Measurements from ENCODE around the gene RABGAP1L. TPM values are rescaled to one million over a fixed set of nuclear protein-coding genes. Genes with fewer than 3 reads are reported as not detected.
"Not testable (repeated sequence)": the region's sequence is repeated elsewhere in the genome, so short reads cannot be mapped to it uniquely, and the experiment has no call there.

The RABGAP1L gene
- polyA plus RNA-seq, 1 donor (not counting 4 experiments of a cell fraction or from before 2014, with no cell fraction given), result 24.2 TPM

- peaks cover 3% of the 10 kb centered on the region for H3K9me3 ChIP-seq (ENCODE audit: control insufficient read depth, low read depth, low read length)
- no peak overlapping the region for H2AFZ ChIP-seq (ENCODE audit: control insufficient read depth, low read length)
- H3K9ac ChIP-seq (ENCODE audit: control insufficient read depth, extremely low read depth, insufficient read depth, low read length), result no peak overlapping the region
- no peak overlapping the region for H3K4me3 ChIP-seq (ENCODE audit: control insufficient read depth in 2 of 3, extremely low read depth in 1 of 3, insufficient read depth in 2 of 3, low read depth in 1 of 3, low read length in 3 of 3)
- no peaks in the 10 kb centered on the region for H3K79me2 ChIP-seq (ENCODE audit: control insufficient read depth, insufficient read depth, low read length)
- H3K27ac ChIP-seq (ENCODE audit: control insufficient read depth, insufficient read depth, low read length), result no peak overlapping the region
- no peaks in the 10 kb centered on the region for H3K9me1 ChIP-seq (ENCODE audit: control insufficient read depth, extremely low read depth, insufficient read depth, low read length)
- FAIRE-seq (peak; percentile 65), DNase-seq (ENCODE audit: low read depth, low spot score) (no peak)
- no peaks in the 10 kb centered on the region for H4K20me1 ChIP-seq (ENCODE audit: control insufficient read depth, extremely low read depth, insufficient read depth, low read length)
- TF ChIP-seq, protein P1, sequence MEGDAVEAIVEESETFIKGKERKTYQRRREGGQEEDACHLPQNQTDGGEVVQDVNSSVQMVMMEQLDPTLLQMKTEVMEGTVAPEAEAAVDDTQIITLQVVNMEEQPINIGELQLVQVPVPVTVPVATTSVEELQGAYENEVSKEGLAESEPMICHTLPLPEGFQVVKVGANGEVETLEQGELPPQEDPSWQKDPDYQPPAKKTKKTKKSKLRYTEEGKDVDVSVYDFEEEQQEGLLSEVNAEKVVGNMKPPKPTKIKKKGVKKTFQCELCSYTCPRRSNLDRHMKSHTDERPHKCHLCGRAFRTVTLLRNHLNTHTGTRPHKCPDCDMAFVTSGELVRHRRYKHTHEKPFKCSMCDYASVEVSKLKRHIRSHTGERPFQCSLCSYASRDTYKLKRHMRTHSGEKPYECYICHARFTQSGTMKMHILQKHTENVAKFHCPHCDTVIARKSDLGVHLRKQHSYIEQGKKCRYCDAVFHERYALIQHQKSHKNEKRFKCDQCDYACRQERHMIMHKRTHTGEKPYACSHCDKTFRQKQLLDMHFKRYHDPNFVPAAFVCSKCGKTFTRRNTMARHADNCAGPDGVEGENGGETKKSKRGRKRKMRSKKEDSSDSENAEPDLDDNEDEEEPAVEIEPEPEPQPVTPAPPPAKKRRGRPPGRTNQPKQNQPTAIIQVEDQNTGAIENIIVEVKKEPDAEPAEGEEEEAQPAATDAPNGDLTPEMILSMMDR (optimal IDR thresholded peaks at IDR 0.05 in 1 of 3, IDR thresholded peaks at IDR 0.05 in 1 of 3, conservative IDR thresholded peaks at IDR 0.05 in 1 of 3; ENCODE audit: extremely low read depth in 1 of 3, insufficient read depth in 2 of 3, low read length in 3 of 3), result no peak
- no peak for TF ChIP-seq EZH2 (IDR thresholded peaks at IDR 0.05; ENCODE audit: low read length)
- dilution Hi-C loops (cut with MboI; ENCODE audit: extremely low pct_ligation_motif_present, low sequenced_read_pairs), result no loop called here
- no peak overlapping the region for H3K4me2 ChIP-seq (ENCODE audit: control insufficient read depth, extremely low read depth, insufficient read depth, low read depth, low read length)
- peaks cover 6% of the 10 kb centered on the region for H3K4me1 ChIP-seq (ENCODE audit: control insufficient read depth, extremely low read depth, insufficient read depth, low read length)
- H3K36me3 ChIP-seq (ENCODE audit: control insufficient read depth in 2 of 2, extremely low read depth in 1 of 2, insufficient read depth in 2 of 2, low read length in 2 of 2), result no peaks in the 10 kb centered on the region
- H3K27me3 ChIP-seq (ENCODE audit: control insufficient read depth, extremely low read depth, insufficient read depth, low read length), result no peaks in the 10 kb centered on the region
These were observed 375.5 kb downstream of the RABGAP1L start for GRCh38 chr1:174534789-174535188.

GRCh38 chr1:174535207-174535606 lies 375.9 kb downstream of the RABGAP1L start:
- no peak for DNase-seq (ENCODE audit: low read depth, low spot score)
- H3K4me1 ChIP-seq (ENCODE audit: control insufficient read depth, extremely low read depth, insufficient read depth, low read length), result peaks cover 6% of the 10 kb centered on the region
- no peak for FAIRE-seq
- dilution Hi-C loops (cut with MboI; ENCODE audit: extremely low pct_ligation_motif_present, low sequenced_read_pairs), result no loop called here
- H4K20me1 ChIP-seq (ENCODE audit: control insufficient read depth, extremely low read depth, insufficient read depth, low read length), result no peaks in the 10 kb centered on the region
- no peak overlapping the region for H3K9ac ChIP-seq (ENCODE audit: control insufficient read depth, extremely low read depth, insufficient read depth, low read length)
- H3K27me3 ChIP-seq (ENCODE audit: control insufficient read depth, extremely low read depth, insufficient read depth, low read length), result no peaks in the 10 kb centered on the region
- H3K4me2 ChIP-seq (ENCODE audit: control insufficient read depth, extremely low read depth, insufficient read depth, low read depth, low read length), result no peak overlapping the region
- no peak for TF ChIP-seq EZH2 (IDR thresholded peaks at IDR 0.05; ENCODE audit: low read length)
- TF ChIP-seq, protein P1 (optimal IDR thresholded peaks at IDR 0.05 in 1 of 3, IDR thresholded peaks at IDR 0.05 in 1 of 3, conservative IDR thresholded peaks at IDR 0.05 in 1 of 3; ENCODE audit: extremely low read depth in 1 of 3, insufficient read depth in 2 of 3, low read length in 3 of 3), result no peak
- H3K36me3 ChIP-seq (ENCODE audit: control insufficient read depth in 2 of 2, extremely low read depth in 1 of 2, insufficient read depth in 2 of 2, low read length in 2 of 2), result no peaks in the 10 kb centered on the region
- no peak overlapping the region for H2AFZ ChIP-seq (ENCODE audit: control insufficient read depth, low read length)
- H3K4me3 ChIP-seq (ENCODE audit: control insufficient read depth in 2 of 3, extremely low read depth in 1 of 3, insufficient read depth in 2 of 3, low read depth in 1 of 3, low read length in 3 of 3), result no peak overlapping the region
- no peaks in the 10 kb centered on the region for H3K9me1 ChIP-seq (ENCODE audit: control insufficient read depth, extremely low read depth, insufficient read depth, low read length)
- H3K9me3 ChIP-seq (ENCODE audit: control insufficient read depth, low read depth, low read length), result peaks cover 3% of the 10 kb centered on the region
- no peak overlapping the region for H3K27ac ChIP-seq (ENCODE audit: control insufficient read depth, insufficient read depth, low read length)
- H3K79me2 ChIP-seq (ENCODE audit: control insufficient read depth, insufficient read depth, low read length), result no peaks in the 10 kb centered on the region

DNA sequence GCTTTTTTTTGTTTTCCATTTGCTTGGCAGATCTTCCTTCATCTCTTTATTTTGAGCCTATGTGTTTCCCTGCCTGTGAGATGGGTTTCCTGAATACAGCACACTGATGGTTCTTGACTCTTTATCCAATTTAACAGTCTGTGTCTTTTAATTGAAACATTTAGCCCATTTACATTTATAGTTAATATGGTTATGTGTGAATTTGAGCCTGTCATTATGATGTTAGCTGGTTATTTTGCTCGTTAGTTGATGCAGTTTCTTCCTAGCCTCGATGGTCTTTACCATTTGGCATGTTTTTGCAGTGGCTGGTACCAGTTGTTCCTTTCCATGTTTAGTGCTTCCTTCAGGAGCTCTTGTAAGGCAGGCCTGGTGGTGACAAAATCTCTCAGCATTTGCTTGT lies 384.1 kb downstream of the RABGAP1L start:
- H3K27ac ChIP-seq (ENCODE audit: control insufficient read depth, insufficient read depth, low read length); dilution Hi-C loops (cut with MboI; ENCODE audit: extremely low pct_ligation_motif_present, low sequenced_read_pairs); H3K36me3 ChIP-seq (ENCODE audit: control insufficient read depth in 2 of 2, extremely low read depth in 1 of 2, insufficient read depth in 2 of 2, low read length in 2 of 2); H3K27me3 ChIP-seq (ENCODE audit: control insufficient read depth, extremely low read depth, insufficient read depth, low read length); H3K9me3 ChIP-seq (ENCODE audit: control insufficient read depth, low read depth, low read length); H3K9me1 ChIP-seq (ENCODE audit: control insufficient read depth, extremely low read depth, insufficient read depth, low read length); H3K9ac ChIP-seq (ENCODE audit: control insufficient read depth, extremely low read depth, insufficient read depth, low read length); H2AFZ ChIP-seq (ENCODE audit: control insufficient read depth, low read length); H3K4me3 ChIP-seq (ENCODE audit: control insufficient read depth in 2 of 3, extremely low read depth in 1 of 3, insufficient read depth in 2 of 3, low read depth in 1 of 3, low read length in 3 of 3); H3K79me2 ChIP-seq (ENCODE audit: control insufficient read depth, insufficient read depth, low read length); H3K4me2 ChIP-seq (ENCODE audit: control insufficient read depth, extremely low read depth, insufficient read depth, low read depth, low read length); FAIRE-seq; H4K20me1 ChIP-seq (ENCODE audit: control insufficient read depth, extremely low read depth, insufficient read depth, low read length); H3K4me1 ChIP-seq (ENCODE audit: control insufficient read depth, extremely low read depth, insufficient read depth, low read length); DNase-seq (ENCODE audit: low read depth, low spot score): not testable (repeated sequence)

Data from keratinocyte (primary cell).